ENCODE data around the gene SLC15A2.

SLC15A2 gene

GRCh38 chr3:121962443-121962842 lies 68.2 kb downstream of the SLC15A2 start:
- TF ChIP-seq, protein P1, sequence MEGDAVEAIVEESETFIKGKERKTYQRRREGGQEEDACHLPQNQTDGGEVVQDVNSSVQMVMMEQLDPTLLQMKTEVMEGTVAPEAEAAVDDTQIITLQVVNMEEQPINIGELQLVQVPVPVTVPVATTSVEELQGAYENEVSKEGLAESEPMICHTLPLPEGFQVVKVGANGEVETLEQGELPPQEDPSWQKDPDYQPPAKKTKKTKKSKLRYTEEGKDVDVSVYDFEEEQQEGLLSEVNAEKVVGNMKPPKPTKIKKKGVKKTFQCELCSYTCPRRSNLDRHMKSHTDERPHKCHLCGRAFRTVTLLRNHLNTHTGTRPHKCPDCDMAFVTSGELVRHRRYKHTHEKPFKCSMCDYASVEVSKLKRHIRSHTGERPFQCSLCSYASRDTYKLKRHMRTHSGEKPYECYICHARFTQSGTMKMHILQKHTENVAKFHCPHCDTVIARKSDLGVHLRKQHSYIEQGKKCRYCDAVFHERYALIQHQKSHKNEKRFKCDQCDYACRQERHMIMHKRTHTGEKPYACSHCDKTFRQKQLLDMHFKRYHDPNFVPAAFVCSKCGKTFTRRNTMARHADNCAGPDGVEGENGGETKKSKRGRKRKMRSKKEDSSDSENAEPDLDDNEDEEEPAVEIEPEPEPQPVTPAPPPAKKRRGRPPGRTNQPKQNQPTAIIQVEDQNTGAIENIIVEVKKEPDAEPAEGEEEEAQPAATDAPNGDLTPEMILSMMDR (IDR thresholded peaks at IDR 0.05; ENCODE audit: low read depth, low read length, missing control alignments): no peak
- no peak for DNase-seq (ENCODE audit: extremely low read depth, low read depth)
- no peak overlapping the region for H3K4me3 ChIP-seq (replicated peaks; ENCODE audit: low read depth, low read length)

GRCh38 chr3:121963608-121964007 lies 69.4 kb downstream of the SLC15A2 start:
- TF ChIP-seq, protein P1 (IDR thresholded peaks at IDR 0.05; ENCODE audit: low read depth, low read length, missing control alignments): no peak
- no peak for DNase-seq (ENCODE audit: extremely low read depth, low read depth)
- H3K4me3 ChIP-seq (replicated peaks; ENCODE audit: low read depth, low read length): no peak overlapping the region

GRCh38 chr3:121969631-121970030 lies 75.4 kb downstream of the SLC15A2 start:
- DNase-seq (ENCODE audit: extremely low read depth, low read depth): no peak
- no peak overlapping the region for H3K4me3 ChIP-seq (replicated peaks; ENCODE audit: low read depth, low read length)
- TF ChIP-seq, protein P1 (IDR thresholded peaks at IDR 0.05; ENCODE audit: low read depth, low read length, missing control alignments): no peak

DNA sequence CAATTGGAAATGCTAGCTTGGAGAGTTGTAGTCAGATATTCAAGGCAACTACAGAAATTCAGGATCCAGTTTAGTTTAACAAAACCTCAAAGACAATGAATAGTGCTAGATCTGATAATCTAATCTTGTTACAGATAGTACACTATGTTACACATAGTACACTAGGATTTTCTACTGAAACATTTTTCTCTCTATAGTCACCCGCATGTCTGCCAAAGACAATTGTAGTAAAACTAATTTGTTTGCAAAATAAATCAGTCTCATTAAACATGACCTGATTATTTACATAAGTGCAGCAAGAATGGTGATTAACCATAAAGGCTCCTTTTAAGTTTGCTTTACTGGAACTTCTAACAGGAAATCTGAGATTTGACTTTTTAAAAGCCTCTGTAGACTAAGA lies 75.8 kb downstream of the SLC15A2 start:
- TF ChIP-seq, protein P1 (IDR thresholded peaks at IDR 0.05; ENCODE audit: low read depth, low read length, missing control alignments): no peak
- no peak overlapping the region for H3K4me3 ChIP-seq (replicated peaks; ENCODE audit: low read depth, low read length)
- DNase-seq (ENCODE audit: extremely low read depth, low read depth): no peak

DNA sequence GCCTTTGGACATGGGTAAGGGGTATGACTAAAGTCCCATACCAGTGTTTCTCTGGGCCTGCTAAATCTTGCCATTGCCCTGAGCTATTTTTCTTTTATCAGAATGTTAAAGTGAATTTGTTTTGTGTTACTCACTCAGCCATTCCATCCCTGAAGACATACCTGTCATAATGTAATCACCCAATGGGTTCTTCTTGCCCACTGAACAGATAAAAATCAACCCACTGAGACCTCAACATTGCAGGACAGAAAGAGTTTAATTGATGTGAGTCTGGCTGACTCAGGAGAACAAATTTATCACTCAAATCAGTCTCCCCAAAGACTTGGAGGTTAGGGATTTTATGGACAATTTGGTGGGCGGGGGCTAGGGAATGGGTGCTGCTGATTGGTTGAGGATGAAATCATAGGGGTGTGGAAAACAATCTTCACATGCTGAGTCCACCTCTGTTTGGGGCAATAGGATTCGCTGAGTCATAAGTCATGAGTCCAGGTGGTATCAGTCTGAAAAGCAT lies 80.5 kb downstream of the SLC15A2 start:
- no peak overlapping the region for H3K4me3 ChIP-seq (replicated peaks; ENCODE audit: low read depth, low read length)
- DNase-seq (ENCODE audit: extremely low read depth, low read depth): no peak
- TF ChIP-seq, protein P1 (IDR thresholded peaks at IDR 0.05; ENCODE audit: low read depth, low read length, missing control alignments): no peak

DNA sequence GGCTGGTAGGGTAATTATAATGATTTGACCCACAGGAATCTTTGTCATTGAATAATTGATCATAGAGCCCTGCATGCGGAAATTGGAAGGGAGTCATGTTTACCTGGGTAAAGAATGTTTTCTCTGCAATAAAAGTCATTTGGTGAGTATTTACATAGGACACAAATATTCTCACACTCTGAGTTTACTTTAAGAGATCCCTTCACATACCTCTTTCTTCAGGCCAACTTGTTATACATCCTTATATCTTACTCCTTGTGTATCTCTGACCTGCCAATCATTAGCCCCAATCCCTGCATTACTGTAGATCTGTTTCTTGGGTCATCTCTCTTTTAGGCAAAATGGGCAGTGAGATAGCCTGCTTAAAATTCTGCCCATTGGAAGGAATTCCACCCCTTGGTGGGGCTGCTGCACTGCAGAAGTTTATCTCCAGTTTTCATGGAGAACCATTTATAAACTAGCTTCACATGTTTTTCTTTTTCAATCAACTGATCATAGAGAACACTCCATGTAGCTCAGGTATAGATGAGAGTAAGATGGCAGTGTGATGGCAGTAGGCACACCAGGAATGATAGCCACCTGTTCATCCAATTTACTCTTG lies 81.6 kb downstream of the SLC15A2 start:
- DNase-seq (ENCODE audit: extremely low read depth, low read depth): no peak
- TF ChIP-seq, protein P1 (IDR thresholded peaks at IDR 0.05; ENCODE audit: low read depth, low read length, missing control alignments): no peak
- H3K4me3 ChIP-seq (replicated peaks; ENCODE audit: low read depth, low read length): no peak overlapping the region

DNA sequence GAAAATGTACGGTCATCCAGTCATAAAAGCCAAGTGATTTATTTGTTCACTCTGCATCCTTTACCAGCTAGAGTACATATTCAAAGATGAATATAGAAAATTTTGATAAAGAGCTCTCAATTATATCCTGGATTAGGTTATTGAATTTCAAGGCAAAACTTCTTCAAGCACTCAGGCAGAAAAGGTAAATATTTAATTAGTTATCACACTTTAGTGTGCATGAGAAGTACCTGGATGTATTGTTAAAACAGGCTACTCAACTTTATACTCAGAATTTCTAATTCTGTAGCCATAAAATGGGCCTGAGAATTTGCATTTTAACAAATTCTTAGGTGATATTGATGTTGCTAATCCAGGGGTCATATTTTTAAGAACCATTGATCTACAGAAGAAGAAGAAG lies 82.5 kb downstream of the SLC15A2 start:
- H3K4me3 ChIP-seq (replicated peaks; ENCODE audit: low read depth, low read length): no peak overlapping the region
- no peak for DNase-seq (ENCODE audit: extremely low read depth, low read depth)
- TF ChIP-seq, protein P1 (IDR thresholded peaks at IDR 0.05; ENCODE audit: low read depth, low read length, missing control alignments): no peak

Measured in HFF-Myc (cell line).